Neural crest cell (in vitro differentiated cells): Measurements from ENCODE around the gene NAV1. TPM values are rescaled to one million over a fixed set of nuclear protein-coding genes. Genes with fewer than 3 reads are reported as not detected.
"Not testable (repeated sequence)": the region's sequence is repeated elsewhere in the genome, so short reads cannot be mapped to it uniquely, and the experiment has no call there.

Experiments
- DNase-seq: peaks from one replicate; pipeline ENCODE4 v3.0.0; 2021; ENCODE audit warnings: low read depth, mixed read lengths, low spot score
- H3K27ac Mint-ChIP-seq: one replicate; pipeline ENCODE4 v1.8.0; 2021; ENCODE audit warnings: mild to moderate bottlenecking, mixed read lengths; ENCODE audit not compliant: unreplicated experiment
- H3K27me3 Mint-ChIP-seq: 2 replicates; pipeline ENCODE4 v1.8.0; 2021; ENCODE audit warnings: low read depth, mild to moderate bottlenecking, mixed read lengths
- H3K36me3 Mint-ChIP-seq: 2 replicates; pipeline ENCODE4 v1.8.0; 2021; ENCODE audit warnings: low read depth, mild to moderate bottlenecking, mixed read lengths
- H3K4me1 Mint-ChIP-seq: 2 replicates; pipeline ENCODE4 v1.8.0; 2021; ENCODE audit warnings: mixed read lengths
- H3K4me3 Mint-ChIP-seq: one replicate; pipeline ENCODE4 v1.8.0; 2021; ENCODE audit warnings: mild to moderate bottlenecking, mixed read lengths
- H3K9me3 Mint-ChIP-seq: 2 replicates; pipeline ENCODE4 v1.8.0; 2021; ENCODE audit warnings: mixed read lengths
- total RNA-seq: library from RNA; stranded (reverse); gene quantifications from 2 replicates; pipeline ENCODE4 v1.2.1, GENCODE V29; 2021
- TF ChIP-seq, protein P1 (sequence below): fragments of 200-600 bp; sonication (generic); conservative IDR thresholded peaks from 2 replicates; pipeline ENCODE4 v1.5.0; 2021; ENCODE audit warnings: antibody characterized with exemption, mild to moderate bottlenecking

Gene NAV1
- total RNA-seq, 1 donor from 2014 or later: 47.3 TPM

DNA sequence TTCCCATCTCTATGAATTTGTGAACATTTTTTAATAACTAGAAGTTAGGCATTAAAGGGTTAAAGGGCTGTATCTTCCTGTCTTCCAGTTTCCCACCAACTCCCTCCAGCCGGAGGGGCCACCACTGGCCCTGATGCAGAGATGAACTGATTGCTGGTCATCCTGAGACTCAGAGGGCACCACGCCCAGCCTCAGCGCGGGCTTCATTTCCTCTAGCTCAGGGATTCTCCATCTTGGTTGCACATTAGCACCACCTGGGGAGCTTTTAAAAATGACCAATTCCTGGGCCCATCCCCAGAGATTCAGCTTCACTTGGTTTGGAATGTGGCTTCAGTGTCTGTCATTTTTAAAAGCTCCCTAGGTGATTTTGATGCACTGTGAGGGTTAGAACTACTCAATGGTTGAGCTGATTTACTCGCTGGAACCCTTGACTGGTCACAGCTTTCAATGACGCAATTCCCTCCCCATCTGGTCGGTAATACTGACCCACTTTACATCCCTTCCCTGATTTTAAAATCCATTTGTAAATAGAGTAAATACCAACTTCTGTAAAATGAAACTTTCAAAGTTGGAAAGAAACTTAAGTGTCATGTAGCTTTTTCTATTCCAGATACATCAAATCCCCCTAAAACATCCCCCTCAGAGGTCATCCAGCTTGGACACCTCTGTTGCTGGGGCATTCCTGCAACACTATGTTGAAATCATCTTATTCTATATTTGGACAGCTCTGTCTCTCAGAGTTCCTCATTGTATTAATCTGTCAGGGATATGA lies 5.1 kb downstream of the NAV1 start:
- TF ChIP-seq, protein P1, sequence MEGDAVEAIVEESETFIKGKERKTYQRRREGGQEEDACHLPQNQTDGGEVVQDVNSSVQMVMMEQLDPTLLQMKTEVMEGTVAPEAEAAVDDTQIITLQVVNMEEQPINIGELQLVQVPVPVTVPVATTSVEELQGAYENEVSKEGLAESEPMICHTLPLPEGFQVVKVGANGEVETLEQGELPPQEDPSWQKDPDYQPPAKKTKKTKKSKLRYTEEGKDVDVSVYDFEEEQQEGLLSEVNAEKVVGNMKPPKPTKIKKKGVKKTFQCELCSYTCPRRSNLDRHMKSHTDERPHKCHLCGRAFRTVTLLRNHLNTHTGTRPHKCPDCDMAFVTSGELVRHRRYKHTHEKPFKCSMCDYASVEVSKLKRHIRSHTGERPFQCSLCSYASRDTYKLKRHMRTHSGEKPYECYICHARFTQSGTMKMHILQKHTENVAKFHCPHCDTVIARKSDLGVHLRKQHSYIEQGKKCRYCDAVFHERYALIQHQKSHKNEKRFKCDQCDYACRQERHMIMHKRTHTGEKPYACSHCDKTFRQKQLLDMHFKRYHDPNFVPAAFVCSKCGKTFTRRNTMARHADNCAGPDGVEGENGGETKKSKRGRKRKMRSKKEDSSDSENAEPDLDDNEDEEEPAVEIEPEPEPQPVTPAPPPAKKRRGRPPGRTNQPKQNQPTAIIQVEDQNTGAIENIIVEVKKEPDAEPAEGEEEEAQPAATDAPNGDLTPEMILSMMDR: no peak
- Mint-ChIP-seq H3K36me3 (no peaks in the 10 kb centered on the region), H3K4me3 (peak overlapping the region; percentile 52), H3K9me3 (no peaks in the 10 kb centered on the region), H3K27ac (no peak overlapping the region), H3K4me1 (peaks cover 18% of the 10 kb centered on the region), H3K27me3 (peaks cover 75% of the 10 kb centered on the region)
- no peak for DNase-seq

DNA sequence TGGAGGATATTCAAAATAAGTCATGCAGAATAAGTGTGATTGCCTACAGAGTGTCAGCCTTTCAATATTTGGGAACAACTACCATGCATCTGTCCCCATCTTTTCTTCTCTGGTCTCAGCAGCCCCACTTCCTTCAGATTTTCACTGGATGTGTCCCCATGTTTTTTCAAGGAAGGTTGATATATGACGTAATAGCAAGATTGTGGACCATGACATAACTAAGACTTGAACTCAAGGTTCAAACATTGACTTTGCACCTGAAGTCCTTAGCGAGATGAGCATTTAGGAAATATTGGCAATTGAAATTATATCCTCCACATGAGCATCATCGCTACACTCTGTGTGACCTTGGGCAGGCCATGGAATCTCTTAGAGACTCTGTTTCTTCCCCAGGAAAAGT lies 5.8 kb downstream of the NAV1 start:
- TF ChIP-seq, protein P1: no peak
- Mint-ChIP-seq H3K27me3 (peaks cover 70% of the 10 kb centered on the region), H3K9me3 (no peaks in the 10 kb centered on the region)

DNA sequence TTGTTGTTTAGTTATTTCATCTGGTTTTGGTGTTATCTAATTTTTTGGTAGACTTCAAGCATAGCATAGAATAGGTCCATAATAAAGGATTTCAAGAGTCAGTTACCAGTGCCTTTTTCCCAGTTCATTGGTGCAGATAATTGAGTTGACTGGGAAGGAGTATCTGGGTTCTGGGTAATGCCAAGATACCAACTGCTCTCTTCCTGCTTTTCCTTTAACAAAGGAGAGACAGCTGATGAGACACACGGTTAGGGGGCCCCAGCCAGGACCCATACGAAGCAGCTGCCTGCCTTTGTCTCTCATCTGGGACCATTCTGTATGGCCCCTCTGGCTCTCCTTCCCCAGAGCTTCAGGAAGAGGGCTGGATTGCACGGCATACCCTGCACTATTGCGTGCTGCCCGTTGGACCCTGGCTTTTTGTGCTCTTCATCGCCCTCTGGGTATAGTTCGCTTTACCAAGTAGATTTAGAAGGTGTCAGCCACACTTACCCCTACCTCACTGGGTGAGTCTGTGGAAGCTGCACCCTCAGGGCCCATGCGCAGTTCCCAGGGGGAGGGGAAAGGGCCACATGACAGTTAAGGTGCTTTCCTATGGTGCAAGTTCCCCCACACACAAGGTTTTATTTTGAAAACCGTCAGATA lies 7.0 kb downstream of the NAV1 start:
- TF ChIP-seq, protein P1: no peak
- H3K27ac Mint-ChIP-seq: no peak overlapping the region

More for the DNA sequence above, 5.8 kb downstream of the NAV1 start:
- H3K27ac Mint-ChIP-seq: no peak overlapping the region
- no peak overlapping the region for H3K4me3 Mint-ChIP-seq
- H3K36me3 Mint-ChIP-seq: no peaks in the 10 kb centered on the region
- H3K4me1 Mint-ChIP-seq: peaks cover 13% of the 10 kb centered on the region
- no peak for DNase-seq

DNA sequence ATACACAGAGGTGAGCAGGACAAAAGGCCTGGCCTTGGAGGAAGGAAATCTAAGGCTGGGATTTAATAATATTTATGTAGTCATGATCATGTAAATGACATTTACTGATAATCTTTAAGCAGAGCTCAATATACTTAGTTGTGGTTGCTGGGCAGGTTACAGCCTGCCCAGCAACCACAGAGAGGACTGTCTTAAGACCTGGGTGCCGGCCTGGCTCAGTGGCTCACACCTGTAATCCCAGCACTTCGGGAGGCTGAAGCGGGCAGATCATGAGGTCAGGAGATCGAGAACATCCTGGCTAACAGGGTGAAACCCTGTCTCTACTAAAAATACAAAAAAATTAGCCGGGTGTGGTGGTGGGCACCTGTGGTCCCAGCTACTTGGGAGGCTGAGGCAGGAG lies 10.6 kb downstream of the NAV1 start:
- not testable (repeated sequence) for DNase-seq, H3K27ac Mint-ChIP-seq, H3K36me3 Mint-ChIP-seq, H3K4me3 Mint-ChIP-seq, H3K9me3 Mint-ChIP-seq
- H3K27me3 Mint-ChIP-seq: peaks cover 25% of the 10 kb centered on the region
- H3K4me1 Mint-ChIP-seq: peaks cover 26% of the 10 kb centered on the region

More for the DNA sequence above, 7.0 kb downstream of the NAV1 start:
- H3K27me3 Mint-ChIP-seq: peaks cover 57% of the 10 kb centered on the region
- no peaks in the 10 kb centered on the region for H3K9me3 Mint-ChIP-seq
- peaks cover 2% of the 10 kb centered on the region for H3K4me1 Mint-ChIP-seq
- no peaks in the 10 kb centered on the region for H3K36me3 Mint-ChIP-seq
- H3K4me3 Mint-ChIP-seq: no peak overlapping the region
- DNase-seq: no peak

DNA sequence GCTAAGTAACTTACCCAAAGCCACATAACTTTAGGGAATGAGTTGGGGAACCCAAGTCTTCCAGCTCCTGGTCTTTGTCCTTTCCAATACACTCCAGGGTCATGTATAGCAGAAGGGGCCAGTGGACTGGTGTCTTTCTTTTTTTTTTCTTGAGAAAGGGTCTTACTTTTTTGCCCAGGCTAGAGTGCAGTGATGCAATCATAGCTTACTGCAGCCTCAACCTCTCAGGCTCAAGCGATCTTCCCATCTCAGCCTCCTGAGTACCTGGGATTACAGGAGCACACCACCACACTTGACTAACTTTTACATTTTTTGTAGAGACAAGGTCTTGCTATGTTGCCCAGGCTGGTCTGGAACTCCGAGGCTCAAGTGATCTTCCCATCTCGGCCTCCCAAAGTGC lies 12.2 kb downstream of the NAV1 start:
- H3K27me3 Mint-ChIP-seq: peaks cover 13% of the 10 kb centered on the region
- H3K27ac Mint-ChIP-seq: no peak overlapping the region
- H3K9me3 Mint-ChIP-seq: no peaks in the 10 kb centered on the region
- H3K4me1 Mint-ChIP-seq: peaks cover 32% of the 10 kb centered on the region
- H3K4me3 Mint-ChIP-seq: no peak overlapping the region
- TF ChIP-seq, protein P1: no peak
- no peaks in the 10 kb centered on the region for H3K36me3 Mint-ChIP-seq
- no peak for DNase-seq
